Endothelial cell of umbilical vein (primary cell): ENCODE measurements around the gene APOH. TPM values are rescaled to one million over a fixed set of nuclear protein-coding genes. Genes with fewer than 3 reads are reported as not detected.

ENCODE experiments used
- BruUV-seq: library from RNA; stranded (reverse); fragments of 400-500 nt; replicated peaks from 2 replicates; lab custom pipeline; 2021; lab: Mats Ljungman, UMichigan
- CTCF ChIA-PET: fragments of 300-600, 350-600 bp; sonication (Branson Sonifier 250); formaldehyde crosslinking; loops from one replicate; lab custom pipeline; 2021; ENCODE audit warnings: antibody characterized with exemption, inconsistent platforms; lab: Charles Lee
- POLR2A ChIA-PET: fragments of 300-600, 350-600 bp; sonication (Branson Sonifier 250); formaldehyde crosslinking; loops from one replicate; lab custom pipeline; 2021; ENCODE audit warnings: antibody characterized with exemption, inconsistent platforms; lab: Charles Lee
- DNase-seq: peaks from one replicate; pipeline ENCODE4 v3.0.0-alpha.2; 2011; ENCODE audit warnings: low read depth, low spot score
- FAIRE-seq: peaks from 2 replicates; lab custom pipeline; 2011; peaks lifted over from hg19 to GRCh38; lab: Jason Lieb, UNC
- H2AFZ ChIP-seq: 2 replicates; pipeline ENCODE4 v1.6.0; 2012; ENCODE audit warnings: low read depth, low read length, control low read depth, inconsistent platforms
- H3K27ac ChIP-seq: 2 replicates; pipeline ENCODE4 v1.5.1; 2011; ENCODE audit warnings: low read depth, mild to moderate bottlenecking, control low read depth, low read length, moderate library complexity; ENCODE audit not compliant: insufficient read depth
- H3K27me3 ChIP-seq, 2 experiments: 2 replicates each; pipeline versions ENCODE4 v1.6.0 to v1.6.1; 2011; ENCODE audit warnings: low read length in 2 of 2, mixed read lengths in 1 of 2; ENCODE audit not compliant: control insufficient read depth in 2 of 2, insufficient read depth in 2 of 2
- H3K36me3 ChIP-seq, 2 experiments: 2 replicates in 1 of 2; 3 replicates in 1 of 2; pipeline ENCODE4 v1.5.1; 2011; ENCODE audit warnings: low read length in 2 of 2, mild to moderate bottlenecking in 1 of 2, moderate library complexity in 1 of 2; ENCODE audit not compliant: control insufficient read depth in 2 of 2, insufficient read depth in 2 of 2; ENCODE audit errors: extremely low read depth in 1 of 2
- H3K4me1 ChIP-seq: 3 replicates; pipeline ENCODE4 v1.5.1; 2011; ENCODE audit warnings: mild to moderate bottlenecking, low read length; ENCODE audit not compliant: control insufficient read depth, insufficient read depth; ENCODE audit errors: extremely low read depth
- H3K4me2 ChIP-seq: 2 replicates; pipeline ENCODE4 v1.6.1; 2011; ENCODE audit warnings: low read length, control low read depth, mixed read lengths; ENCODE audit not compliant: insufficient read depth
- H3K4me3 ChIP-seq, 3 experiments: fragments of 200-600 bp in 1 of 3; sonication (generic), shearing (Covaris generic) in 1 of 3; replicated peaks in 1 of 3; 2 replicates each; pipeline ENCODE4 v1.5.1; 2011 to 2016; ENCODE audit warnings: control low read depth in 3 of 3, low read length in 3 of 3, mild to moderate bottlenecking in 2 of 3, inconsistent platforms in 1 of 3, low read depth in 1 of 3, moderate library complexity in 1 of 3; ENCODE audit not compliant: insufficient read depth in 1 of 3
- H3K79me2 ChIP-seq: 2 replicates; pipeline ENCODE4 v1.6.0; 2012; ENCODE audit warnings: low read length, inconsistent platforms; ENCODE audit not compliant: control insufficient read depth, insufficient read depth
- H3K9ac ChIP-seq: replicated peaks from 2 replicates; pipeline ENCODE3; 2011; ENCODE audit warnings: low read length, control low read depth; ENCODE audit not compliant: insufficient read depth; ENCODE audit errors: extremely low read depth
- H3K9me1 ChIP-seq: replicated peaks from 3 replicates; pipeline ENCODE4 v1.6.0; 2011; ENCODE audit warnings: mild to moderate bottlenecking, low read length; ENCODE audit not compliant: control insufficient read depth, insufficient read depth; ENCODE audit errors: extremely low read depth
- H3K9me3 ChIP-seq: replicated peaks from 2 replicates; pipeline ENCODE4 v1.5.1; 2012; ENCODE audit warnings: low read length, inconsistent platforms; ENCODE audit not compliant: control insufficient read depth, insufficient read depth
- H4K20me1 ChIP-seq: replicated peaks from 2 replicates; pipeline ENCODE3; 2011; ENCODE audit warnings: mild to moderate bottlenecking, low read length; ENCODE audit not compliant: control insufficient read depth, insufficient read depth; ENCODE audit errors: extremely low read depth
- EZH2 ChIP-seq: IDR thresholded peaks from 2 replicates; pipeline ENCODE4 v1.6.1; 2012; ENCODE audit warnings: borderline replicate concordance, low read depth, mild to moderate bottlenecking, moderate library complexity, low read length, inconsistent platforms; ENCODE audit not compliant: severe bottlenecking
- FOS ChIP-seq: IDR thresholded peaks from 2 replicates; pipeline ENCODE4 v1.6.1; 2011; ENCODE audit warnings: mild to moderate bottlenecking, low read length, moderate library complexity, borderline replicate concordance; ENCODE audit not compliant: insufficient read depth
- GATA2 ChIP-seq: IDR thresholded peaks from 2 replicates; pipeline ENCODE4 v1.7.0; 2011; ENCODE audit warnings: low read depth, mild to moderate bottlenecking, moderate library complexity, mixed read lengths, low read length; ENCODE audit not compliant: insufficient read length, insufficient read depth
- JUN ChIP-seq: IDR thresholded peaks from 2 replicates; pipeline ENCODE4 v1.6.1; 2011; ENCODE audit warnings: borderline replicate concordance, low read depth; ENCODE audit not compliant: insufficient read length, insufficient read depth
- POLR2AphosphoS5 ChIP-seq: IDR thresholded peaks from 2 replicates; pipeline ENCODE4 v1.6.1; 2012; ENCODE audit warnings: low read depth, mild to moderate bottlenecking, control low read depth, low read length, moderate library complexity; ENCODE audit not compliant: insufficient read depth
- dilution Hi-C: fragments of 300-500 bp; cut with MboI; formaldehyde crosslinking; loops from one replicate; pipeline ENCODE4 v1.15.0; 2019; ENCODE audit warnings: low sequenced_read_pairs; ENCODE audit not compliant: extremely low pct_ligation_motif_present
- intact Hi-C: fragments of 100-400 bp; cut with micrococcal nuclease; formaldehyde crosslinking; loops from one replicate; pipeline ENCODE4 v1.10.0; 2022
- polyA plus RNA-seq, 4 experiments: library from polyadenylated mRNA; depleted of rRNA in 3 of 4; stranded (reverse) in 3 of 4; unstranded in 1 of 4; fragments of >200 nt; gene quantifications; 2 replicates each; pipeline versions ENCODE4 v1.2.1 to v1.2.3, GENCODE V29; 2011 to 2012; ENCODE audit warnings: missing spikeins in 1 of 4
- total RNA-seq: library from RNA; stranded (reverse); gene quantifications from 2 replicates; pipeline ENCODE4 v1.2.3, GENCODE V29; 2021
- TF ChIP-seq, protein P1 (sequence below): IDR thresholded peaks from 2 replicates; pipeline ENCODE4 v1.6.1; 2011; ENCODE audit not compliant: insufficient read depth, insufficient read length

Gene APOH
- total and polyA plus RNA-seq, 2 donors (not counting 3 experiments of a cell fraction or from before 2014, with no cell fraction given), result not detected

GRCh38 chr17:66276328-66276937 is 47.2 kb upstream of the APOH start:
- POLR2A ChIA-PET, result interaction anchor here (0.9 kb wide), 1 partner anchor 28 kb away, joined by 10 read pairs; no protein-coding TSS in a partner anchor
- Histone ChIP-seq H3K79me2 (no peaks in the 10 kb centered on the region), H3K9me1 (no peaks in the 10 kb centered on the region), H4K20me1 (no peaks in the 10 kb centered on the region), H3K9me3 (no peaks in the 10 kb centered on the region), H2AFZ (peak overlapping the region; percentile 44), H3K4me3 (no peak overlapping the region), H3K4me2 (peak overlapping the region; percentile 48), H3K27me3 (no peaks in the 10 kb centered on the region), H3K4me1 (peaks cover 30% of the 10 kb centered on the region), H3K27ac (peak overlapping the region; percentile 87), H3K9ac (peak overlapping the region; percentile 54), H3K36me3 (no peaks in the 10 kb centered on the region)
- DNase-seq, result peak; percentile 15
- CTCF ChIA-PET, result interaction anchor here (0.7 to 3.3 kb wide), 5 partner anchors 20 to 291 kb away, joined by 3 to 10 read pairs (median 3); no protein-coding TSS in a partner anchor
- dilution Hi-C loops (no loop called here), intact Hi-C loops (no loop called here)
- no TSS peak for BruUV-seq
- peak; percentile 64 for TF ChIP-seq GATA2
- no peak for TF ChIP-seq EZH2
- peak; percentile 8 for FAIRE-seq

DNA sequence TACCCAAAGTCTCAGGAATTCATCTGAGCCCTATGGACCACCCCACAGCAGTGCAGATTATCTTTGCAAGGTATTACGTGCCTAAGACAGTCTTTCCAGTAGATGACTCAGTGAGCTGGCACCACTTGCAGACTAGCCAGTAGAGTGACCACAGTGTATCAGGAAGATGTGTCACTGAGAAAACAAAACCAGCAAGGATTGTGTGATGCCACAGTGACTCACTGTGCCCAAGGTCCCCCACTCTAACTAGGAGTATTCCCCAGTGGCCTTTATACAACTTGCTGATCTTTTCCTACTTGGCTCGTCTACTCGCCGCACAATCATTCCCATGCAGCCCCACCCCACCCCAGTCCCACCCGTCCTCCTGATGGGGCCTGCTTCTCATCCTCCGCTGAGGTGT is 46.4 kb upstream of the APOH start:
- intact Hi-C loops, result loop anchor here (1.0 kb wide), 5 partner anchors 10 to 292 kb away; no protein-coding TSS in a partner anchor
- Histone ChIP-seq H3K27ac (peak overlapping the region; percentile 87), H3K9me1 (no peaks in the 10 kb centered on the region), H3K4me3 (no peak overlapping the region), H3K79me2 (no peaks in the 10 kb centered on the region), H3K9me3 (no peaks in the 10 kb centered on the region), H3K27me3 (no peaks in the 10 kb centered on the region), H3K36me3 (no peaks in the 10 kb centered on the region), H3K9ac (peak overlapping the region; percentile 54), H3K4me1 (peaks cover 30% of the 10 kb centered on the region), H3K4me2 (peak overlapping the region; percentile 48), H2AFZ (peak overlapping the region; percentile 44), H4K20me1 (no peaks in the 10 kb centered on the region)
- dilution Hi-C loops, result no loop called here
- TF ChIP-seq FOS (peak; percentile 100), POLR2AphosphoS5 (peak; percentile 92), JUN (peak; percentile 95), GATA2 (peak; percentile 85)
- TF ChIP-seq, protein P1, sequence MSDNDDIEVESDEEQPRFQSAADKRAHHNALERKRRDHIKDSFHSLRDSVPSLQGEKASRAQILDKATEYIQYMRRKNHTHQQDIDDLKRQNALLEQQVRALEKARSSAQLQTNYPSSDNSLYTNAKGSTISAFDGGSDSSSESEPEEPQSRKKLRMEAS, result no peak
- DNase-seq, result peak; percentile 90
- BruUV-seq, result no TSS peak
- ChIA-PET CTCF (interaction anchor here (0.7 to 3.3 kb wide), 7 partner anchors 15 to 416 kb away, joined by 3 to 10 read pairs (median 3); no protein-coding TSS in a partner anchor), POLR2A (interaction anchor here (0.5 to 0.9 kb wide), 3 partner anchors 29 to 990 kb away, joined by 3 to 10 read pairs (median 7); no protein-coding TSS in a partner anchor)
- peak; percentile 97 for FAIRE-seq
